Uterus (tissue), 2 donors: ENCODE results near the gene SSC4D.

Experiments used
- POLR2A ChIP-seq, 2 donors: fragments of 450-650 bp; IDR thresholded peaks; one replicate each; pipeline ENCODE4 v1.6.1; 2016; ENCODE audit warnings: antibody characterized with exemption in 2 of 2, mild to moderate bottlenecking in 1 of 2, moderate library complexity in 1 of 2
- TF ChIP-seq, protein P1 (sequence below), 4 experiments: fragments of 200-600 bp in 2 of 4; fragments of 450-650 bp in 2 of 4; sonication (generic) in 2 of 4; IDR thresholded peaks; one replicate each; pipeline ENCODE4 v1.5.1; 2016 to 2019; ENCODE audit warnings: antibody characterized with exemption in 4 of 4, mild to moderate bottlenecking in 2 of 4, moderate library complexity in 1 of 4

GRCh38 chr7:76340617-76341131 lies 68.8 kb downstream of the SSC4D start:
- TF ChIP-seq, protein P1, sequence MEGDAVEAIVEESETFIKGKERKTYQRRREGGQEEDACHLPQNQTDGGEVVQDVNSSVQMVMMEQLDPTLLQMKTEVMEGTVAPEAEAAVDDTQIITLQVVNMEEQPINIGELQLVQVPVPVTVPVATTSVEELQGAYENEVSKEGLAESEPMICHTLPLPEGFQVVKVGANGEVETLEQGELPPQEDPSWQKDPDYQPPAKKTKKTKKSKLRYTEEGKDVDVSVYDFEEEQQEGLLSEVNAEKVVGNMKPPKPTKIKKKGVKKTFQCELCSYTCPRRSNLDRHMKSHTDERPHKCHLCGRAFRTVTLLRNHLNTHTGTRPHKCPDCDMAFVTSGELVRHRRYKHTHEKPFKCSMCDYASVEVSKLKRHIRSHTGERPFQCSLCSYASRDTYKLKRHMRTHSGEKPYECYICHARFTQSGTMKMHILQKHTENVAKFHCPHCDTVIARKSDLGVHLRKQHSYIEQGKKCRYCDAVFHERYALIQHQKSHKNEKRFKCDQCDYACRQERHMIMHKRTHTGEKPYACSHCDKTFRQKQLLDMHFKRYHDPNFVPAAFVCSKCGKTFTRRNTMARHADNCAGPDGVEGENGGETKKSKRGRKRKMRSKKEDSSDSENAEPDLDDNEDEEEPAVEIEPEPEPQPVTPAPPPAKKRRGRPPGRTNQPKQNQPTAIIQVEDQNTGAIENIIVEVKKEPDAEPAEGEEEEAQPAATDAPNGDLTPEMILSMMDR (IDR thresholded peaks at IDR 0.05): no peak
- TF ChIP-seq POLR2A (IDR thresholded peaks at IDR 0.05): no peak
